Right atrium auricular region (tissue), 2 donors: Measurements from ENCODE around the gene TRAM2. TPM values are rescaled to one million over a fixed set of nuclear protein-coding genes. Genes with fewer than 3 reads are reported as not detected.

ENCODE experiments used
- DNase-seq: peaks from one replicate; pipeline ENCODE4 v3.0.0-alpha.2; 2019; ENCODE audit warnings: low spot score
- H3K27ac ChIP-seq, 2 donors: fragments of 200-600 bp; sonication (generic); 1 replicate in 1 of 2; 2 replicates in 1 of 2; pipeline ENCODE4 v1.5.1; 2016 to 2019
- H3K27me3 ChIP-seq, 2 donors: fragments of 200-600 bp; sonication (generic); one replicate each; pipeline versions ENCODE4 v1.5.1 to v1.6.0; 2017 to 2019
- H3K36me3 ChIP-seq: fragments of 200-600 bp; sonication (generic); one replicate; pipeline ENCODE4 v1.5.1; 2016
- H3K4me1 ChIP-seq, 2 donors: fragments of 200-600 bp; sonication (generic); one replicate each; pipeline versions ENCODE4 v1.5.1 to v1.6.0; 2017 to 2019
- H3K4me3 ChIP-seq, 2 donors: fragments of 200-600 bp; sonication (generic); 1 replicate in 1 of 2; 2 replicates in 1 of 2; pipeline ENCODE4 v1.5.1; 2017 to 2019; ENCODE audit warnings: mild to moderate bottlenecking in 1 of 2, moderate library complexity in 1 of 2
- H3K9me3 ChIP-seq, 2 donors: fragments of 200-600 bp; sonication (generic); one replicate each; pipeline ENCODE4 v1.5.1; 2019
- CTCF ChIP-seq, 2 donors: fragments of 200-600 bp; sonication (generic); IDR thresholded peaks; one replicate each; pipeline ENCODE4 v1.5.1; 2019; ENCODE audit warnings: antibody characterized with exemption in 2 of 2
- total RNA-seq, 2 donors: library from RNA; depleted of rRNA; stranded (reverse); fragments of >200 nt; gene quantifications; one replicate each; pipeline ENCODE4 v1.1.0, GENCODE V29; 2016

TRAM2 gene
- total RNA-seq, 2 donors from 2014 or later: 10.3 to 15.9 TPM

- Histone ChIP-seq H3K27me3 (no peaks in the 10 kb centered on the region), H3K4me1 (peaks cover 0 to 74% of the 10 kb centered on the region in 2 donors), H3K27ac (no peak overlapping the region), H3K4me3 (no peak overlapping the region), H3K9me3 (no peaks in the 10 kb centered on the region), H3K36me3 (no peaks in the 10 kb centered on the region)
- DNase-seq: no peak
- TF ChIP-seq CTCF (IDR thresholded peaks at IDR 0.05): no peak
These were observed 23.7 kb downstream of the TRAM2 start for GRCh38 chr6:52553158-52553557.

- Histone ChIP-seq H3K36me3 (no peaks in the 10 kb centered on the region), H3K27me3 (no peaks in the 10 kb centered on the region), H3K4me1 (peaks cover 0 to 74% of the 10 kb centered on the region in 2 donors), H3K4me3 (no peak overlapping the region), H3K9me3 (no peaks in the 10 kb centered on the region), H3K27ac (peak overlapping the region; percentile 12 to 71)
- no peak for TF ChIP-seq CTCF (IDR thresholded peaks at IDR 0.05)
- no peak for DNase-seq
These were observed 24.6 kb downstream of the TRAM2 start for GRCh38 chr6:52552278-52552643.

GRCh38 chr6:52551483-52552277, 25.2 kb downstream of the TRAM2 start:
- peaks cover 0 to 78% of the 10 kb centered on the region in 2 donors for H3K4me1 ChIP-seq
- no peak for DNase-seq
- H3K27ac ChIP-seq: peak overlapping the region; percentile 12 to 71
- H3K4me3 ChIP-seq: no peak overlapping the region
- H3K36me3 ChIP-seq: no peaks in the 10 kb centered on the region
- TF ChIP-seq CTCF (IDR thresholded peaks at IDR 0.05): no peak
- H3K9me3 ChIP-seq: no peaks in the 10 kb centered on the region
- H3K27me3 ChIP-seq: no peaks in the 10 kb centered on the region

GRCh38 chr6:52550870-52551269, 26.0 kb downstream of the TRAM2 start:
- DNase-seq: no peak
- peaks cover 0 to 81% of the 10 kb centered on the region in 2 donors for H3K4me1 ChIP-seq
- peak overlapping the region in 1 of 2 donors; percentile 71 for H3K27ac ChIP-seq
- no peaks in the 10 kb centered on the region for H3K27me3 ChIP-seq
- no peak for TF ChIP-seq CTCF (IDR thresholded peaks at IDR 0.05)
- H3K4me3 ChIP-seq: no peak overlapping the region
- H3K36me3 ChIP-seq: no peaks in the 10 kb centered on the region
- no peaks in the 10 kb centered on the region for H3K9me3 ChIP-seq

GRCh38 chr6:52550014-52550575, 26.8 kb downstream of the TRAM2 start:
- Histone ChIP-seq H3K27ac (peak overlapping the region in 1 of 2 donors; percentile 71), H3K4me3 (no peak overlapping the region), H3K4me1 (peaks cover 0 to 83% of the 10 kb centered on the region in 2 donors), H3K9me3 (no peaks in the 10 kb centered on the region), H3K27me3 (no peaks in the 10 kb centered on the region), H3K36me3 (no peaks in the 10 kb centered on the region)
- DNase-seq: no peak
- TF ChIP-seq CTCF (IDR thresholded peaks at IDR 0.05): no peak
